EL (cell line): ENCODE data around the gene LETMD1.
"Not testable (repeated sequence)": the region's sequence is repeated elsewhere in the genome, so short reads cannot be mapped to it uniquely, and the experiment has no call there.

Experiments used
- DNase-seq: peaks from one replicate; pipeline ENCODE4 v3.0.0-alpha.2; 2016

The LETMD1 gene

DNA sequence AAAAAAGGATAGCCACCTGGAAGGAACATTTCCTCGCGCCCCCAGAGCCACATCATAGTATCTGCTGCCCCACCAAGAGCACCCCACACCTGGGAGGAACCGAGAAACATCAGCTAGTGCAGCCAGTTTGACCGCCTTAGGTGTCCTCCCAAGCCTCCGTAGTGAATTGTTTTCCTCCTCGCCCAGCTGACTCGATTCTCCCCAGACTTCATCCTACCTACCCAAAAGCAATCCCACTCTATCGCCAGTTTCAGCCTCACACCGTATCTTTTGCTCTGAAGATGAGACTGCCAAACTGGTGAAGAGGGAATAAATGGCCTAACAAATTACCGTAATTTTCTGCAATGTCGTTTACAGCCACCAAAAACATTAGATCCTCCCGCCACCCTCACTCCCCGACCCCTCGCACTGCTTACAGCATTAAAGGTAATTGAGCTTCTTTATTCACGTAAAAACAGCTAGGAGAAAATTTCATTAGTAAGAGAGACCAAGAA is 20.7 kb upstream of the LETMD1 start:
- DNase-seq: no peak

DNA sequence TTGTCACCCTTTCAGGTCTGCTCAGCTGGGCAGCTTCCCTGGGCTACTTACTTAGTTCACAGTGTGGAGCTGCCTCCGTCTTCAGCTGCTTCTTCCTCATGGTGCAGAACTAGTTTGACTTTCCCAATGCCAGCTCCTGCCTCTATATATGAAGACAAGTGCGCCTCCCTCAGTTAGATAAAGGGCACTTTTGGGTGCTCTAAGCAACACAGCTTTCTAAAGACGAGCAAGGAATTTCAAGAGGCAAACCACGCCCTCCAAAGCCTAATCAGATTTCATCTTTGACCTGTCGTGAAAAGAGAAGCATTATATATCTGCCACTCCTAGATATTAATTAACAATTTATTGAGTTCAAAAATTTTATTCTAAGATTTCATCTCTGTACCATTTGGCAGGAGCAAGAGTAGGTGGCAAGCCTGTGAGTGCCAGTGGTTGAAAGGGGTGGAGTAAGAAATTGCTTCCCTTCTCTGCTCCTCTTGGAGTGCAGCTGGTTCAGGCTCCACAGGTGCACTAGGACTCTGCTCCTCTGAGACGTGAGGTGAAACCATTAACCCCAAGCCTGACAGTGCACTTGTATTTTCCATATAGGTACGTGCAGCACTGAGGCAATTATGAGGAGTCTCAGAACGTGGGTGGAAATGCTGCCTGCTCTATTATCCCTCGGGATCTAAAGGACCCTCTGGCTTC is 19.9 kb upstream of the LETMD1 start:
- DNase-seq: peak; percentile 65

DNA sequence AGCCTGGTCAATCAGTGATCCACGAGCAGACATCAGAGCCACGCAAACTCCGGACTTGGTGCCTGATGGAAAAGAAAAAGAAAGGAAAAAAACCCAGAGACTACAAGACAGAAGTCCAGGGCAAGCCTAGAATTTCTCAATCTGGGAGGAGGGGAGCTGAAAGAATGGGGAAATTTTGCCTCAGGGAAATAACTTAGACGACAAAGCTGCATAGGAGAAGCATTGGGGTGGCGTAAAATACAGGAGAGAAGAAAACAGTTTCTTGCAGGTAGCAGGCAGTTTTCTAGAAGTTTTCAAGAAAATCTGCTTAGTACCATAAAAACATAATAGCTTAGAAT is 19.3 kb upstream of the LETMD1 start:
- DNase-seq: peak; percentile 60

DNA sequence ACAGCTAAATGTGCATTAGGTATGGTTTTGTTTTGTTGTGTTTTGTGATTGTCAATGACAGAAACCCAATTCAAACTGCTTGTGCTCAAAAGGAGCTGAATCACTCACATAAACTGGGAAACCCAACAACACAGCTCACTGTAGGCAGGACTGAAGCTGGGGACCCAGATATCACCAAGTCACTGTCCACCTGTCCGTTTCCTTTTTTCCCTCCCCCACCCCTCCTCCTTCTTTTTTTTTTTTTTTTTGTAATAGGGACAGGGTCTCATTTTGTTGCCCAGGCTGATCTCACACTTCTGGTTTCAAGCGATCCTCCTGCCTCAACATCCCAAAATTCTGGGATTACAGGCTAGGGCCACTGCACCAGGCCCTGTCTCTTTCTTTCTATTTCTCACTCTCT is 15.1 kb upstream of the LETMD1 start:
- no peak for DNase-seq

DNA sequence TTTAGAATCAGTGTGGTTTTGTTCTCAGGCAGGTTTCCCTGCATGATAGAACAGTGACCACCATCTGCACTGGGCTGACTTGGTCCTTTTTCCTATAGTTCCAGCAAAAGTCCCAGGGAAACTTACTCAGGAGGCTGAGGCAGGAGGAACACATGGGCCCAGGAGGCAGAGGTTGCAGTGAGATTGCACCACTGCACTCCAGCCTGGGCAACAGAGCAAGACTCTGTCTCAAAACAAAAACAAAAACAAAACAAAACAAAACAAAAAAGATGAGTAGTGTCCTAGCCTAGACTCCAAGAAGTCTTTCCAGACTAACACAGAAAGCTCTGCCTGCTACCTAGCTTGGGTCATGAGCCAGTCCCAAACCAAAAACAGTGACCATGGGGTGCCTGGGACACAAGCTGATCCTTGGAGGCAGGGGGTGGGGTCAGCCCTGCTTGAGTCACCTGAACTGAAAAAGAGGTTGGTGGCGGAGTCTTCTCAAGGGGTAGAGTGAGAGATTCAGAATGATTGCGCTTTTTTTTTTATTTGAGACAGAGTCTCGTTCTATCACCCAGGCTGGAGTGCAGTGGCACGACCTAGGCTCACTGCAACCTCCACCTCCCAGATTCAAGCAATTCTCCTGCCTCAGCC is 14.6 kb upstream of the LETMD1 start:
- DNase-seq: no peak

DNA sequence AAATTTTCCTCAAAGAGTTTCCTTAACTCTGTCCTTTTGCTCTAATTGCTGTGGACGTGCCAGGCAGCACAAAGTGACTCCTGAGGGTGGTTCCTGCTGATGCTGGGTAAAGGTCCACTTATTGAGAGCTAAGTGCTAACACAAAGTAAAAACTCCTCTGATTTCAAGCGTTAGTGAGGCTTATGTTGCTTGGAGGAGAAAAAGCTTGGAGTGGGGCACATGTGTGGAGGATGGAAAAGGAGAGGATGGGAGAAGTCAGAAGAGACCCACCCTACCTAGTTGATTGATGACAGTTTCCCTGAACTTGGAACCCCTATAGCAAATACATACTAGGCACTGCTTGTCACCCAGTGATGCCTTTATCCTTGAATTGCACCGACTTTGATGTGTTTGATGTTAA is 11.8 kb upstream of the LETMD1 start:
- DNase-seq: no peak

DNA sequence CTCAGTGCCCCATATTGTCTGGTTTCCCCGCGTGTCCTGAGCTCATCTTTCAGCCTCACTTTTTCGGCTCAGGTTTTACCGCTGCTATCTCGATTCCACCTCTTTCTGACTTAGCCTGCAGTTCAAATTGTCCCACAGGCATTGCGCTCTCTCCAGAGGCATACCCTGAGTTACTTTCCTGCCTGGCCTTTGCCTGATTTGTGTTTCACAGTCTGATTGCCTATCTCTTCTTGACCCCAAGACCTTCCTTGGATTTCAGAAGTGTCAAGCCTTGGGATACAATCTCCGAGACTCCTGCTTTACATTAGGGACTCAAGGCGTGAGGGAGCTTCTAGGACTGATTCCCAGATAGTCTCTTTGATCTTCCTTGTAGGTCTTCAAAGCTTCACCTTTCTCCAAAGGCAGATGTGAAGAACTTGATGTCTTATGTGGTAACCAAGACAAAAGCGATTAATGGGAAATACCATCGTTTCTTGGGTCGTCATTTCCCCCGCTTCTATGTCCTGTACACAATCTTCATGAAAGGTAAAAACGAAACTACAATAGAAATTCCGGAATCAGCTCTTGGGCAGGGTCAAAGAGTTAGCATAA is 629 bp downstream of the LETMD1 start:
- DNase-seq: peak; percentile 9

DNA sequence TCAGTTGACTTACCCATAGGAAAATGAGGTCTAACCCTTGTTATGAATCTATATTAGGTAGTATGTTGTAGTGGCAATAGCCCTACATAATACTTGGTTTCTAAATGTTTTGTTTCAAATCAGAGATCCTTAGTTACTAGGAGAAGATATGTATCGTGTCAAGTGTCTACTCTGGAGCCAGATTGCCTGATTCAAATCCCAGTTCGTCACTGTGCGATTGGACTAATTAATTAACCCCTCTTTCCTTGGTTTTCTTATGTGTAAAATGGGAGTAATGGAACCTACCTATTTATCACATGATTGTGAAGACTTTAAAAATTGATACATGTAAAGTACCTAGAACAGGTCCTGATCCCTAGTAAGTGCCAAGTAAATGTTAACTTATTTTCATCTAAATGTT is 1.4 kb downstream of the LETMD1 start:
- no peak for DNase-seq

DNA sequence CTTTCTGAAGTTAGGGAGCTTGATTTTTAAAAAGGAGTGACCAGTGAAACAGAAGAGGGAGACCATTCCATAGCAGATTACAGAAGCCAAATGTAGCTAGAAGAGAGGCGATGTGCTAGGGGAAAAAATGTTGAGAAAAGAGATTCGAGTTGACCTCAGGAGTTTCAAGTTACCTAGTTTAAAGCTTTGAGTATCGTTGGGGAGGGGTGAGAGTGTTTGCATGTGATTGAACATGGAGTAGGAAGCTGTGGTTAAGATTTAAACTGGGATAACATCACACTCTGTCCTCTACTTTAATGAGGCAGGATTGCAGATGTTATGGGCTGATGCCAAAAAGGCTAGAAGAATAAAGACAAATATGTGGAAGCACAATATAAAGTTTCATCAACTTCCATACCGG is 3.7 kb downstream of the LETMD1 start:
- no peak for DNase-seq

DNA sequence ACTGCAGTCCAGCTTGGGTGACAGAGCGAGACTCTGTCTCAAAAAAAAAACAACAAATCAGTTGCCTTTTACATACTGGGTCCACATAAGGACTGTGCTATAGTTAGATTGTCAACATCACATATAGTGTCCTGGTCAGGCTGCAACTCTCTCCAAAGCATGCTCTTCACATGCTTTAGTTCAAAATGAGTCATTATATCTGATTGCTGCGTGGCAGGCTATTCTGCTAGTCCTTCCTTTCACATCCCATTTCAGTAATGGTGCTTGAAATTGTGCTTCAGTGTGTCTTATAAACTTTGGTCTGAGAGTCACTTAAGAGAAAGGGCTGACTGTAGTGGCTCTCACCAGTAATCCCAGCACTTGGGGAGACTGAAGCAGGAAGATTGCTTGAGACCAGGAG is 6.9 kb downstream of the LETMD1 start:
- no peak for DNase-seq

DNA sequence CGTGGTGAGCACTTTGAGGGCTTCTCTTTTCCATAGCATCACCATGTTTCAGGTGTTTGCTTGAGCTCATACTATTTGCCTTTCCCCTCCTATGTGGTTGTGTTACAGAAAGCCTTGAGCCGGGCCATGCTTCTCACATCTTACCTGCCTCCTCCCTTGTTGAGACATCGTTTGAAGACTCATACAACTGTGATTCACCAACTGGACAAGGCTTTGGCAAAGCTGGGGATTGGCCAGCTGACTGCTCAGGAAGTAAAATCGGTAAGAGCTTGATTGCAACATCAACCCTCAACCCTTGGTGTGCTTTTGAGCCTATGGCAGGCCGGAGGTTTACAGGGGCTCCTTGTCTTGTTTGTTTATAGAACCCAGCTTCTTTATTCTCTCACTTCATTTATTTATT is 8.1 kb downstream of the LETMD1 start:
- peak; percentile 47 for DNase-seq

DNA sequence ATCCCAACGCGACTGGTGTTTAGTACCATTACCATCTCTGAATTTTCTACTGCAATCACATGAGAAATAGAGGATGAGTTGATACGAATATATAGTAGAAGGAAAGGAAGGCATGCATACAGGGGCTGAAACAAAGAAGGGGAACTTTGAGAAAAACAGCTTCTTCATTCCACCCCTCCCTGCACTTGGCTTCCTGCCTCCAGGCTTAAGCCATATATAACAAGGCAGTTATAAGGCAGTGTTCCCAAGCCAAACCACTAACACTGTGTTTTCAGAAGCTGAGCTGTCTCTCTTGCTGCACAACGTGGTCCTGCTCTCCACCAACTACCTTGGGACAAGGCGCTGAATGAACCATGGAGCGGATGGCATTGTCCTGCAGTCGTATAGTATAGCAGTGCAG is 11.0 kb downstream of the LETMD1 start:
- no peak for DNase-seq

DNA sequence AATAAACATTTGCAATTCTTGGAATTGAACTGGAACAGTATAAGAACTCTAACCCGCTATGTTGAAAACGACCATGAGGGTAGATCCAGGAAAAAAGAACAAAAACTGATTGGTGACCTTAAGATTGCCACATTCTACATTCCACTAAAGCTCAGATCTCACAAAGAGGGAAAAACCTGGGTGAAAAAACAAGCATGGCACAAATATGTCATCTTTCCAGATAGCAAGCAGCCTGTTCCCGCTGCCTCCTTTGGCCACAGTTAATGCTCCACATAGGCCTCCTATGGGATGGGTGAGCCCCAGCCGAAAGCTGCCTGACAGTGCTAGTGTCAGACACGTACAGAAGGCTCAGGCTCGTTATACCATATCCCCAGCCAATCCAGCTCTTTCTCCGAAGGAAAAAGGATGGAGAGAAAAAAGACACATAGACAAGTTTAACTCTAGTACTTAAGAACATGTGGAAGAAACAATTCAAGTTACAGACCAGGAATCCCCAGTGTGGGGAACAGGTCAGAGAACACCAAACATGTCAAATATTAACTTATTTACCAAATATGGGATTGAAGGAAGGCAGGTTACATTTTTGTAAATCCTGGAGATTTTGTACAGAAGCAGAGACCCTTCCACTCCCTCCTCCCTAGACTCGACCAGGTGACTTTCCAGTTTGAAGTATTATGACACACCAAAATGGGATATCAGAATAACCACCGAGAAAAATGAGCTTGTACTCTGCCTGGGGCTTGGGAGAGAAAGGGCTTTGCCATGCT is 14.7 kb downstream of the LETMD1 start:
- DNase-seq: no peak

DNA sequence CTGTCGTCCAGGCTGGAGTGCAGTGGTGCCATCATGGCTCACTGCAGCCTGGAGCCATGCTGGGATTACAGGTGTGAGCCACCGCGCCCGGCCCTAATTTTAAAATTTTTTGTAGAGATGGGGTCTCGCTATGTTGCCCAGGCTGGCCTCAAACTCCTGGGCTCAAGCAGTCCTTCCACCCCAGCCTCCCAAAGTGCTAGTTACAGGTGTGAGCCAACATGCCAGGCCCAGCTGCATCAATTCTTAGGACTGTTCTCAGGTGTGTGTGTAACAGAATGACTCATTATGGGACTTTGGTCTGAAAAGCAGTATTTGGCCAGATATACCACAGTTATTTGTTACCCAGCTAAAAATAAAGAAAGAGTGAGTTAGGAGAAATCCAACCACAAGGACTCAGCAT is 17.4 kb downstream of the LETMD1 start:
- no peak for DNase-seq

DNA sequence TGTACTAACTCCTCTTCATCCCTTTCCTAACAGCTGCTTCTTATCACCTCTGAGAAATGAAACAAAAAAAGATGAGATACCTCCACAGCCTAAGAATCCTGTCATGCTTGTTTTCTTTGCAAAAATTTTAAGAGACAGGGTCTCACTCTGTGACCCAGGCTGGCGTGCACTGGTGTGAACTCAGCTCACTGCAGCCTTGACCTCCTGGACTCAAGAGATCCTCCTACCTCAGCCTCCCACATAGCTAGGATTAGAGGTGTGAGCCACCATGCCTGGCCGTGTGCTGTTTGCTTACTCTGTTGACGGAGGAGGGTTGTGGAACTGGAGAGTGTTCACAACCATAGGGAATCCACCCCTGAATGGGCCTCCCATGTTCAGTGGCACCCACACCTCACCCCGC is 19.1 kb downstream of the LETMD1 start:
- DNase-seq: no peak

DNA sequence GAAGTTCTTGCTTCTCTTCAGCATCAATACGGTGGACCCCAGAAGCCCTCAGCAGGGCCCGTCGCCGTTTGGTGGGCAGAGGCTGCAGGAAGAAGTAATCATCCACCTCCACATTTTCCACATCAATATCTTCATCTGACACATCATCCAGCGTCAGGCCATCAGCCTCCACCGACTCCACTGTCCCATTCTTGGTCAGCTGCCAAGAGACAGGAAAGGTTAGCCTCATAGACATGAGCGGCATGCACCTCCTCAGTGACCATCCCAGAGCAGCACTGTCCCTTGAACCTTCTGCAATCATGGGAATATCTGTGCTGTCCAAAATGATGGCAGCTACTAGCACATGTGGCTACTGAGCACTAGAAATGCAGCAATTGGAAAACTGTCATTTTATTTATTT is 19.6 kb downstream of the LETMD1 start:
- no peak for DNase-seq

DNA sequence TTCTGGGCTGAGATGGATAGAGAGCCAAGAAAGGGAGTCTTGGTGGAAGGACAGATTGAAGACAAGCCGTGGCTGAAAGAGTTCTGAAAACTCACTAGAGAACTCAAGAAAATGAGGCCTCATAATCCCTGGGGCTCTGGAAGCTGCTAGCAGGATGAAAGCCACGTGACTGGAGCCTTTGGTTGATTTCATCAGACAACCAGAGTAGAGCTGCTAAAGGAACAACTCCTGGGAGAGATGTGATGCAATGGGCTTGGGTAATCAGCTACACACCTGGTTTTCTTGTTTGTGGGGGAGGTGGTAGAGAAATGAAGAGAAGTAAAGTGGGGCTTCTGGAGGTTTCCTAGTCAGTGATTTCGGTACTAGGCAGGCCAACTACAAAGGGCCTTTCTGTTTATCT is 21.9 kb downstream of the LETMD1 start:
- no peak for DNase-seq

DNA sequence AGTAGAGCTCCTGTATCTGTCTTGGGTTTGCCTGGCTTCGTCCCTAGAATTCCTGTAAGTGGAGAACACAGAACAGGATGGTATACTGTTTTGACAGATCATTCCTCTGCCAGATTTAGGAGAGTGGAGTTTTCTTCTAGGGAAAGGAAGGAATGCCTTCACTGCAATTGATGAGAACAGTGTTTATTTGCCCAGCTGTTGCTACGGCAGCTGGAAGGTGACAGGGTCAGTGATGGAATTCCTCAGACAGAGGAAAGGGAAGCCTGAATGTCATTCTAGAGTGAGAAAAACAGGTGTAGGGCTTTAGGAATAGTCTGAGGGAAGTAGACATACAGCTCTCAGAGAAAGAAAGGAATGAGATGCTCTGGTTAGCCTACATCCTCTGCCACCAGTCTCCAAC is 23.5 kb downstream of the LETMD1 start:
- no peak for DNase-seq

DNA sequence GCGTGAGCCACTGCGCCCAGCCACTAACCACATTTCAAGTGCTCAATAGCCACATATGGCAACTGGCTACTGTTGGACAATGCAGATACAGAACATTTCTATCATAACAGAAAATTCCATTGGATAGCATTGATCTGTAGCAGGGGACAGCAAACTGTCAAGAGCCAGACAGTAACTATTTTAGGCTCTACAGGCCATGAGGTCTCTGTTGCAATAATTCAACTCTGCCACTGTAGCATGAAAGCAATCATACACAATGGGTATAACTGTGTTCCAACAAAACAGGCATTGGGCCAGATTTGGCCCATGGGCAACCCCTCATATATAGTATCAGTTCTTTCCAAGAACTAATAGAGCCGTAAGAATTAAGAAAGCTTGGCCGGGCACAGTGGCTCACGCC is 27.3 kb downstream of the LETMD1 start:
- no peak for DNase-seq

DNA sequence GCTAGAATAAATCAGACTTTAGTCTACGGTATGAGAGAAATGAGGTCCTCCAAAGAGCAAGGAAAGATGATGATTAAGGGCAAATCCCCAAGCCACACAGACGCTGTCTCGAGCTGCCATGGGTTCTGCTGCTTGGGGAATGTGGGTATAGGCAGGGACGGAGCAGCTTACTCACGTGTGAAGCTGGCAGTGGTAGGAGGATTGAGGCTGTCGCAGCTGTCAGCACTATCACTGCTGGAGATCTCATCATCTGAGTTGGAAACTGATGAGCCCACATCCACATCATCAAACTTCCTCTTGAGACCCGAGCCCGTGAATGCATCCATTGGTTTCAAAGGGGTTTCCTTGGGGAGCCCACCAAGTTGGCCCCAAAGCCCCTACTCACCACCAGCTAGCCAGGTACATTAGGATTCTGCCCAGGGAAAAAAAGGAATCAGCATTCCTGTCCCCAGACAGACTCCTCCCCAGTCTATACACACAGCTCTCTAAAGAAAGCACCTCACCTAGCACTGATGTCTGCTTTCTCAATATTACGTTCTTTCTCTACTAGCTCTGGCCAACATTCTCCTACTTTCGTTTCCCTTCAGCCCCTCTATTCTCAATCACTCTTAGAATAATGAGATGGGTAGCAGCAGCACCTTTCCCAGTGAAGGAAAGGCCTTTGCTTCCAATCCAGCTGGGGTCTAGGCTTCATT is 28.3 kb downstream of the LETMD1 start:
- DNase-seq: no peak

DNA sequence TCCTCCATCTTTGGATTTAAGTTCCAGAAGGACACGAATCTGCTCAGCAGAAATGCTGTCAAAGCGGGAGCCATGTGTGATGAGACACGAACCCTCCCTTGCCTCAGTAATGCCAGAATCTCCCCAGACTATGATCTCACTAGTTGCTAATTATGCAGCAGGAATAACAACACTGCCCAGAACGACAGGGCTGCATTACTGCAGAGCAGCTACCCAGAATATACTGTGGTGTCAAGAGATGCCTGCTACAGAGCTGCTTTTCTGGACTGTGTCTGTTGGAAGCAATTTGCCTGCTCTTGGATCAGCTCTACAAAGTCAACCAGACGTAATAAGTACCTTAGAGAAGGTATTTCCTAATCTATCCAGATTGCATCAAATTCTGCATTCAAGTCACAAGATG is 29.8 kb downstream of the LETMD1 start:
- no peak for DNase-seq

DNA sequence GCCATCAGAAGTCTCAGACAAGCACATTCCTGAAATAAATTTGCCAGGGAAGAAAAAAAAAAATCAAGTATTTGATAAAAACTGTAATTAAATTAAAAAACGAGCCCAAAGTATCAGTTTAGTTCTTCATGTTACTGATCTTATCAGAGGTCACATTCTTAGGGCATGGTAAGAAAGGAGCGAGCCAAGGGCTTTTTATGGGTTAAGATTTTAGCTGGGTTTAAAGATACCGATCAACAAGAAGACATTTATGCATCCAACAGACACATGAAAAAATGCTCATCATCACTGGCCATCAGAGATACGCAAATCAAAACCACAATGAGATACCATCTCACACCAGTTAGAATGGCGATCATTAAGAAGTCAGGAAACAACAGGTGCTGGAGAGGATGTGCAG is 30.2 kb downstream of the LETMD1 start:
- DNase-seq: not testable (repeated sequence)

DNA sequence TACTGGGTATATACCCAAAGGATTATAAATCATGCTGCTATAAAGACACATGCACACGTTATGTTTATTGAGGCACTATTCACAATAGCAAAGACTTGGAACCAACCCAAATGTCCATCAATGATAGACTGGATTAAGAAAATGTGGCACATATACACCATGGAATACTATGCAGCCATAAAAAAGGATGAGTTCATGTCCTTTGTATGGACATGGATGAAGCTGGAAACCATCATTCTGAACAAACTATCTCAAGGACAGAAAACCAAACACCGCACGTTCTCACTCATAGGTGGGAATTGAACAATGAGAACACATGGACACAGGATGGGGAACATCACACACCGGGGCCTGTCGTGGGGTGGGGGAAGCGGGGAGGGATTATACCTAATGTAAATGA is 30.7 kb downstream of the LETMD1 start:
- not testable (repeated sequence) for DNase-seq
